Subcutaneous abdominal adipose tissue (tissue), 5 donors: Measurements from ENCODE around the gene XRCC5.

Source experiments
- H3K27ac ChIP-seq: one replicate; pipeline ENCODE4 v1.7.0; 2013; ENCODE audit warnings: low read depth, mild to moderate bottlenecking, inconsistent platforms, low read length, moderate library complexity
- H3K27me3 ChIP-seq, 5 donors: one replicate each; pipeline ENCODE4 v1.7.0; 2013; ENCODE audit warnings: low read length in 5 of 5, inconsistent platforms in 1 of 5; ENCODE audit not compliant: control insufficient read depth in 5 of 5, insufficient read depth in 4 of 5
- H3K36me3 ChIP-seq, 5 donors: one replicate each; pipeline ENCODE4 v1.7.0; 2013; ENCODE audit warnings: low read length in 5 of 5; ENCODE audit not compliant: control insufficient read depth in 5 of 5, insufficient read depth in 5 of 5
- H3K4me1 ChIP-seq, 5 donors: one replicate each; pipeline ENCODE4 v1.7.0; 2013; ENCODE audit warnings: low read length in 5 of 5, mild to moderate bottlenecking in 3 of 5, moderate library complexity in 1 of 5; ENCODE audit not compliant: control insufficient read depth in 5 of 5, insufficient read depth in 5 of 5
- H3K4me3 ChIP-seq, 5 donors: one replicate each; pipeline ENCODE4 v1.7.0; 2013; ENCODE audit warnings: low read length in 5 of 5, low read depth in 1 of 5
- H3K9ac ChIP-seq, 5 donors: one replicate each; pipeline ENCODE4 v1.7.0; 2013; ENCODE audit warnings: low read length in 5 of 5, mild to moderate bottlenecking in 4 of 5, moderate library complexity in 3 of 5
- H3K9me3 ChIP-seq, 5 donors: one replicate each; pipeline ENCODE4 v1.7.0; 2013; ENCODE audit warnings: low read length in 5 of 5; ENCODE audit not compliant: control insufficient read depth in 5 of 5
- donor health status: healthy.
- donor health status: healthy.
- donor health status: healthy.
- donor health status: healthy.
- donor health status: healthy.

The XRCC5 gene

DNA sequence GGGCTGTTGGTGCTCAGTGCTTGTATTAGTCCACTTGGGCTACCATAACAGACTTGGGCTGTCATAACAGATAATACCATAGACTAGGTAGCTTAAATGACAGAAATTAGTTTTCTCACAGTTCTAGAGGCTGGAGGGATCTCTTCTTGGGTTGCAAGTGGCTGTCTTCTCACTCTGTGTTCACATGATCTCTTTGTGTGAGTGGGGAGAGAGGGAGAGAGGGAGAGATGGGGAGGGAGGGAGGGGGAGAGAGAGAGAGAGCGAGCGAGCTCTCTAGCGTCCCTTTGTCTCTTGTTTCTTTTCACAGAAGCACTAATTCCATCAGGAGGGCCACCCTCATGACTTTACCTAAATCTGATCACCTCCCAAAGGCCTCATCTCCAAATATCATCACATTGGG lies 4.5 kb upstream of the XRCC5 start:
- peaks cover 2 to 15% (median 9%) of the 10 kb centered on the region in 5 donors for H3K4me1 ChIP-seq
- H3K9me3 ChIP-seq, result no peaks in the 10 kb centered on the region
- H3K27me3 ChIP-seq, result no peaks in the 10 kb centered on the region
- H3K36me3 ChIP-seq, result peaks cover 0 to 10% (median 5%) of the 10 kb centered on the region in 5 donors
- H3K27ac ChIP-seq, result no peak overlapping the region
- H3K4me3 ChIP-seq, result no peak overlapping the region
- no peak overlapping the region for H3K9ac ChIP-seq

GRCh38 chr2:216107320-216107719 lies 1.8 kb upstream of the XRCC5 start:
- H3K27ac ChIP-seq, result no peak overlapping the region
- no peaks in the 10 kb centered on the region for H3K27me3 ChIP-seq
- H3K4me3 ChIP-seq, result peak overlapping the region in 1 of 5 donors; percentile 31
- peaks cover 3 to 14% (median 14%) of the 10 kb centered on the region in 5 donors for H3K36me3 ChIP-seq
- no peaks in the 10 kb centered on the region for H3K9me3 ChIP-seq
- peaks cover 2 to 30% (median 22%) of the 10 kb centered on the region in 5 donors for H3K4me1 ChIP-seq
- H3K9ac ChIP-seq, result peak overlapping the region in 2 of 5 donors; percentile 45 to 76

DNA sequence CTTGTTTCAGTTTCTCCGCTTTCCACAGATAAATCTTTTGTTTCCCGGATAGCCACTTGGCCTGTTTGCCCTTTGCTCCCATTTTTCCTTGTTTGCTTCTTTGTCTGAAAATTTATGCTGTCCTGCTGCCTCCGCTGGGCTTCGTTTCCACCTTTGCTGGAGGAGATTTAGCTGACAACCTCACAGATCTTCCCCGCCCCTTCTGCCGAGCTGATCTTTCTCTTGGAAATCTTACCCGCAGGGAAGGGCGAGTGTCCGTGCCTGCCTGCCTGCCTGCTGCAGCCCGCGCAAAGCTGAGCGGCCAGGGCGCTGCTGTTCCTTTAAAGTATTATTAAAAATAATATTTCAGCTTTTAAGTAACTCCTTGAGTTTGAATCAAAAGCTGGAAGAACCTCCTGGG lies 1.4 kb upstream of the XRCC5 start:
- Histone ChIP-seq H3K27ac (no peak overlapping the region), H3K36me3 (peaks cover 5 to 18% (median 15%) of the 10 kb centered on the region in 5 donors), H3K4me3 (peak overlapping the region in 2 of 5 donors; percentile 31)

DNA sequence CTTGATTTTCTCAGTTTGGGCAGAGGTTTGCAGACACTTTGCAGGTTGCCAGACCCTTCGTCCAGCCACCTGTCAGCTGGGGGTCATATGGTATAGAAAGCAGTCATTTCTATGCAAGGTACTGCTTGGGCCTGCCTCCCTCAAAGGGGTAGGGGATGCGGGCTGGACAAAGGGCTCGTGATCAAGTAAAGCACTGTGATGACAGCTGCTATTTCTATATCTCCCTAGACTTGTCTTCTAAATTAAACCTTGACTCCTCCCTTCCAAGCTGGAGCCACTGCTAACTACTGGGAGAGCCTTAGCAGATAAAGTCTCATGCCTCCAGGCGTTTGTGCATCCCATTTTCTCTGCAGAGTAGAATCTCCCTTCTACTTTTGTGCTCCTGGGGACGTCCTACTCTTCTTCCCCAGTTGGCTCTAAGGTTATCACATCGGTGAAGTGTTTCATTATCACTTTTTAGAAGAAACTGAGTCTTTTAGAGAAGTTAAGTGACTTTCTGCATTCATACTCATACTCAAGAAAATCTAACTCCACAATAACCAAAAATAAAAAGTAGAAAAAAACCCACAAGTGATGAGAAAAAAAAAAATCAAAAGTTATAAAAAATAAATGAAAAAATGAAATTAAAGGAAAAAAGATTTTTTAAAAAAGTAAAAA lies 710 bp upstream of the XRCC5 start:
- peaks cover 11 to 24% (median 22%) of the 10 kb centered on the region in 5 donors for H3K36me3 ChIP-seq
- H3K9me3 ChIP-seq, result no peaks in the 10 kb centered on the region
- H3K27ac ChIP-seq, result no peak overlapping the region
- peaks cover 2 to 30% (median 22%) of the 10 kb centered on the region in 5 donors for H3K4me1 ChIP-seq
- peak overlapping the region in 3 of 5 donors; percentile 46 to 76 (median 74) for H3K9ac ChIP-seq
- H3K4me3 ChIP-seq, result peak overlapping the region in 4 of 5 donors; percentile 48 to 98 (median 97)
- no peaks in the 10 kb centered on the region for H3K27me3 ChIP-seq

More for the DNA sequence above, 1.4 kb upstream of the XRCC5 start:
- no peaks in the 10 kb centered on the region for H3K27me3 ChIP-seq
- no peaks in the 10 kb centered on the region for H3K9me3 ChIP-seq
- H3K4me1 ChIP-seq, result peaks cover 2 to 30% (median 22%) of the 10 kb centered on the region in 5 donors
- H3K9ac ChIP-seq, result peak overlapping the region in 2 of 5 donors; percentile 45 to 76

DNA sequence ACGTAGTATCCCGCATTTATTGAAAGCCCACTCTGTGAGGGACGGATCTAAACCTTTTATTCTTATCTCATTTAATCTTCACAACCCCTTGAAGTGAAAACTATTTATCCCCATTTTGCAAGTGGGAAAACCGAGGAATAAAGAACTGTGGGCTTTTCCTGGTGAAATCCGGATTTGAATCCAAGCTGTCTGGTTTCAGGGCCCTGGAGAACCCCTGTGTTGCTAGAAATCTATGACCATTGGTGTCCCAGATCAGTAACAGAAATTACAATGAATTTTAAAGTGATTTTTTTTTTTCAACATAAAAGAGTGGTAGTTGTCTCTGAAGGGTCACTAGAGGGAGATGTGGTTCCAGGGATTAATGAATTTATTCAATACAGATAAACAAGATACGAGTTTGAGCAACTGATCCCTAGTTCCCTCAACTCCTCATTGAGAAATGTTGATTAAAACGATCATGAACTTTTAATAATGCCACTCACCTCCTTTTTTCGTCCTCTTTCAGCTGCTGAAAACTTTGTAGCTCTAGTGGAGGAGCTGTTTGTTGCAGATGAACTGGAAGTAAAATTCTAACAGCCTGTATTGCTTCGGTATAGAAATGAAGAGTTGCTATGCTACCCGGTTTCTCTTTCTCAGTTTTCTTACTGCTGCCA lies 940 bp downstream of the XRCC5 start:
- peak overlapping the region; percentile 90 to 98 (median 97) for H3K4me3 ChIP-seq
- peak overlapping the region; percentile 88 to 99 (median 97) for H3K9ac ChIP-seq
- H3K9me3 ChIP-seq, result no peaks in the 10 kb centered on the region
- no peaks in the 10 kb centered on the region for H3K27me3 ChIP-seq
- H3K27ac ChIP-seq, result peak overlapping the region; percentile 91
- peaks cover 16 to 34% (median 32%) of the 10 kb centered on the region in 5 donors for H3K36me3 ChIP-seq
- peaks cover 2 to 35% (median 30%) of the 10 kb centered on the region in 5 donors for H3K4me1 ChIP-seq

DNA sequence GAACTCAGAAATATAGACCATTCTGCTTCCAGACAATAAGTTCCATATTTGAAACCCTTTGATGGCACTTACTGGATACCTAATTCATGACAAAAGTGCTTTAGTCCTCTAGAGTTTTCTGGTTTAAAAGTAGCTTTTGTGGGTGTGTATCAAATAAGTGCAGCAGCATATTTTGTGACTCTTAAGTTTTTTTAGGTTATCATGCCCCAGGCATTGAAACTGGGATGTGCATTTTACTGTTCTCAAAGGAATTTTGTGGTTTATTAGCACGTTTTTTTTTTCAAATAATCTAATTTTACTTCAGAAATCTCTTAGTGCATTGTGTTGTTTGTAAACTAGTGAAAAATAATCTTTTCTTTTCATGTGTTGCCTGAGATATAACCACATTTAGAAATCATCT lies 1.5 kb downstream of the XRCC5 start:
- no peaks in the 10 kb centered on the region for H3K9me3 ChIP-seq
- H3K4me1 ChIP-seq, result peaks cover 2 to 40% (median 35%) of the 10 kb centered on the region in 5 donors
- peaks cover 16 to 34% (median 32%) of the 10 kb centered on the region in 5 donors for H3K36me3 ChIP-seq
- peak overlapping the region in 2 of 5 donors; percentile 95 to 97 for H3K4me3 ChIP-seq
- no peaks in the 10 kb centered on the region for H3K27me3 ChIP-seq
- peak overlapping the region; percentile 91 for H3K27ac ChIP-seq
- H3K9ac ChIP-seq, result peak overlapping the region; percentile 88 to 99 (median 97)

- Histone ChIP-seq H3K27me3 (no peaks in the 10 kb centered on the region), H3K27ac (no peak overlapping the region), H3K9me3 (no peaks in the 10 kb centered on the region), H3K9ac (peak overlapping the region in 4 of 5 donors; percentile 42 to 98 (median 92)), H3K36me3 (peaks cover 16 to 34% (median 32%) of the 10 kb centered on the region in 5 donors), H3K4me3 (no peak overlapping the region), H3K4me1 (peaks cover 2 to 40% (median 35%) of the 10 kb centered on the region in 5 donors)
These were observed 2.0 kb downstream of the XRCC5 start for GRCh38 chr2:216111122-216111521.

GRCh38 chr2:216112926-216113325 lies 3.8 kb downstream of the XRCC5 start:
- Histone ChIP-seq H3K27ac (no peak overlapping the region), H3K36me3 (peaks cover 23 to 52% (median 40%) of the 10 kb centered on the region in 5 donors), H3K9ac (no peak overlapping the region), H3K9me3 (no peaks in the 10 kb centered on the region), H3K4me3 (no peak overlapping the region), H3K4me1 (peaks cover 2 to 37% (median 36%) of the 10 kb centered on the region in 5 donors), H3K27me3 (no peaks in the 10 kb centered on the region)

DNA sequence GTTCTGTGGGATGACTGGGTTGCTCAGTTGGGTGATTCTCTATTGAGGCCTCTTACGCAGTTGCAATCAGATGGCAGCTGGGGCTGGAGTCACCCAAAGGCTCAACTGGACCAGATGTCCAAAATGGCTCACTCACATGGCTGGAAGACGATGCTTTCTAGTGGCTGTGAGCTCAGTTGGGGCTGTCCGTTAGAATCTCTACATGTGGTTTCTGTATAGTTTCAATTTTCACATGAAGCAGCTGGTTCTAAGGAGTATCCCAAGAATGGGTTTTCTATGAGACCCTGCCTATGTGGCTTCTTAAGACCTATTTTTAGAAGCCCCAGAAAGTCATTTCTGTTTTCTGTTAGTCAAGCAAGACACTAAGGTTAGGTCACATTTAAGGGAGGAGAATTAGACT lies 4.4 kb downstream of the XRCC5 start:
- peaks cover 26 to 57% (median 42%) of the 10 kb centered on the region in 5 donors for H3K36me3 ChIP-seq
- H3K4me3 ChIP-seq, result no peak overlapping the region
- no peaks in the 10 kb centered on the region for H3K27me3 ChIP-seq
- no peaks in the 10 kb centered on the region for H3K9me3 ChIP-seq
- H3K4me1 ChIP-seq, result peaks cover 4 to 37% (median 35%) of the 10 kb centered on the region in 5 donors
- H3K27ac ChIP-seq, result no peak overlapping the region
- H3K9ac ChIP-seq, result no peak overlapping the region

- no peak overlapping the region for H3K9ac ChIP-seq
- no peaks in the 10 kb centered on the region for H3K27me3 ChIP-seq
- H3K9me3 ChIP-seq, result no peaks in the 10 kb centered on the region
- H3K27ac ChIP-seq, result peak overlapping the region; percentile 7
- peak overlapping the region in 1 of 5 donors; percentile 71 for H3K4me3 ChIP-seq
- H3K4me1 ChIP-seq, result peaks cover 2 to 42% (median 39%) of the 10 kb centered on the region in 5 donors
- H3K36me3 ChIP-seq, result peaks cover 31 to 62% (median 46%) of the 10 kb centered on the region in 5 donors
These were observed 5.2 kb downstream of the XRCC5 start for GRCh38 chr2:216114382-216114713.
